ENCODE data around the gene ADPRH. TPM values are rescaled to one million over a fixed set of nuclear protein-coding genes. Genes with fewer than 3 reads are reported as not detected.

Gene ADPRH
- total and polyA plus RNA-seq, 10 of the 15 experiments (the other 5 are each of a cell fraction or from before 2014, with no cell fraction given): 2.3 to 32.6 (median 19.0) TPM

GRCh38 chr3:119595639-119596334 is 16.5 kb downstream of the ADPRH start (continued):
- peak; percentile 51; the same call in 1 of the 2 replicates for TF ChIP-seq MLLT1 (IDR thresholded peaks at IDR 0.05)

GRCh38 chr3:119596398-119596797 is 17.1 kb downstream of the ADPRH start:
- H3K27ac ChIP-seq (ENCODE audit: control insufficient read depth, insufficient read depth): peak overlapping the region; percentile 87
- POLR2A ChIA-PET: interaction anchor here (0.6 to 10.4 kb wide), 16 partner anchors 8 to 133 kb away, joined by 3 to 133 read pairs (median 4); partner anchors contain the start of genes ADPRH and TMEM39A
- BruUV-seq (replicated peaks): no TSS peak
- 0 out of 2 replicates have a peak, but pooled peaks have one; percentile 8 for TF ChIP-seq IRF4 (IDR thresholded peaks at IDR 0.05; ENCODE audit: low read depth, low read length)
- no peak for TF ChIP-seq HCFC1 (IDR thresholded peaks at IDR 0.05; ENCODE audit: low read length)
- TF ChIP-seq BHLHE40 (IDR thresholded peaks at IDR 0.05; ENCODE audit: borderline replicate concordance in 1 of 2, low read depth in 2 of 2, low read length in 1 of 2): 0 out of 4 replicates have a peak, but pooled peaks of 1 of the 2 experiments have one; percentile 37
- TF ChIP-seq CREB1 (IDR thresholded peaks at IDR 0.05; ENCODE audit: low read depth): 0 out of 2 replicates have a peak, but pooled peaks have one; percentile 13
- TF ChIP-seq EZH2 (IDR thresholded peaks at IDR 0.05; ENCODE audit: borderline replicate concordance, control insufficient read depth, low read depth, low read length): no peak
- intact Hi-C loops (cut with micrococcal nuclease; ENCODE audit: unreplicated experiment): no loop called here
- no peaks in the 10 kb centered on the region; the same call in 1 of the 3 replicates for H3K9me3 ChIP-seq (replicated peaks; ENCODE audit: control insufficient read depth, insufficient read depth, low read length)
- H3K4me2 ChIP-seq (ENCODE audit: control insufficient read depth, insufficient read depth): peak overlapping the region; percentile 58
- H3K9ac ChIP-seq (ENCODE audit: control insufficient read depth, insufficient read depth, low read length): peak overlapping the region; percentile 44; the same call in 1 of the 2 replicates
- no peaks in the 10 kb centered on the region for H4K20me1 ChIP-seq (ENCODE audit: control insufficient read depth, insufficient read depth)
- no peak overlapping the region for H3K4me3 ChIP-seq
- no peaks in the 10 kb centered on the region for H3K36me3 ChIP-seq (ENCODE audit: control insufficient read depth in 2 of 2, insufficient read depth in 2 of 2, low read length in 1 of 2)
- no peak for DNase-seq (ENCODE audit: low read depth, low spot score)
- peak overlapping the region; percentile 37 for H2AFZ ChIP-seq (ENCODE audit: control insufficient read depth, low read depth, low read length)
- 31% methylated on average over 6 of the region's 6 CpGs for WGBS (ENCODE audit: insufficient coverage, insufficient replicate concordance, low lambda C conversion rate, missing lambda C conversion rate)
- H3K27me3 ChIP-seq (replicated peaks in 1 of 2; ENCODE audit: control insufficient read depth in 2 of 2, insufficient read depth in 2 of 2, low read length in 1 of 2): no peaks in the 10 kb centered on the region
- in situ Hi-C loops (cut with MboI): loop anchor here (5.0 kb wide), 1 partner anchor 81 kb away; the partner anchor contains the start of gene COX17
- RAD21 ChIA-PET (ENCODE audit: unreplicated experiment): interaction anchor here (0.6 to 1.9 kb wide), 9 partner anchors 9 to 76 kb away, joined by 3 to 21 read pairs (median 5); partner anchors contain the start of gene CD80
- CTCF ChIA-PET: interaction anchor here (0.9 to 2.9 kb wide), 12 partner anchors 9 to 85 kb away, joined by 3 to 21 read pairs (median 6); partner anchors contain the start of gene CD80
- H3K4me1 ChIP-seq (ENCODE audit: control insufficient read depth, insufficient read depth, low read length): peaks cover 56% of the 10 kb centered on the region
- H3K79me2 ChIP-seq (ENCODE audit: control insufficient read depth, insufficient read depth, low read length): peaks cover 24% of the 10 kb centered on the region
- FAIRE-seq: no peak
- SMC1A ChIA-PET (ENCODE audit: uncharacterized antibody, unreplicated experiment): interaction anchor here (0.7 to 4.9 kb wide), 22 partner anchors 9 to 98 kb away, joined by 3 to 41 read pairs (median 6); partner anchors contain the start of genes CD80 and TIMMDC1
- ATAC-seq: no peak
